Kidney (tissue), 14 donors: Measurements from ENCODE around the gene C9orf50. TPM values are rescaled to one million over a fixed set of nuclear protein-coding genes. Genes with fewer than 3 reads are reported as not detected.

Source experiments
- DNase-seq, 5 donors: peaks; one replicate each; pipeline ENCODE4 v3.0.0-alpha.2; 2013 to 2020
- FAIRE-seq: peaks from 2 replicates; lab custom pipeline; 2012; peaks lifted over from hg19 to GRCh38; lab: Jason Lieb, UNC
- H3K27ac ChIP-seq, 2 donors: one replicate each; pipeline ENCODE4 v1.7.0; 2013; ENCODE audit warnings: low read depth in 2 of 2, low read length in 2 of 2, inconsistent platforms in 1 of 2
- H3K27me3 ChIP-seq: one replicate; pipeline ENCODE4 v1.7.1; 2013; ENCODE audit warnings: low read length, inconsistent platforms; ENCODE audit not compliant: control insufficient read depth, insufficient read depth
- H3K36me3 ChIP-seq, 3 donors: one replicate each; pipeline versions ENCODE4 v1.7.0 to v1.7.1; 2013; ENCODE audit warnings: low read length in 3 of 3, control low read depth in 1 of 3, inconsistent platforms in 1 of 3; ENCODE audit not compliant: insufficient read depth in 3 of 3, control insufficient read depth in 2 of 3
- H3K4me1 ChIP-seq, 3 donors: one replicate each; pipeline versions ENCODE4 v1.7.0 to v1.7.1; 2013; ENCODE audit warnings: low read length in 3 of 3, inconsistent platforms in 1 of 3, low read depth in 1 of 3; ENCODE audit not compliant: control insufficient read depth in 2 of 3, insufficient read depth in 2 of 3
- H3K4me3 ChIP-seq, 3 donors: one replicate each; pipeline versions ENCODE4 v1.7.0 to v1.8.1; 2013; ENCODE audit warnings: low read length in 3 of 3, control low read depth in 1 of 3, inconsistent platforms in 1 of 3
- H3K9ac ChIP-seq, 3 donors: one replicate each; pipeline versions ENCODE4 v1.7.0 to v1.7.1; 2013; ENCODE audit warnings: low read length in 3 of 3, control low read depth in 1 of 3, inconsistent platforms in 1 of 3
- H3K9me3 ChIP-seq, 3 donors: one replicate each; pipeline versions ENCODE4 v1.7.0 to v1.7.1; 2013; ENCODE audit warnings: low read length in 3 of 3, control low read depth in 1 of 3, inconsistent platforms in 1 of 3; ENCODE audit not compliant: control insufficient read depth in 2 of 3, insufficient read depth in 1 of 3
- CTCF ChIP-seq: IDR thresholded peaks from 3 replicates; pipeline ENCODE4 v1.5.1; 2012; ENCODE audit warnings: mild to moderate bottlenecking, moderate library complexity, borderline replicate concordance; ENCODE audit not compliant: insufficient read depth; ENCODE audit errors: extremely low read depth
- intact Hi-C: fragments of 100-400 bp; cut with DNase I; formaldehyde crosslinking; loops from one replicate; pipeline ENCODE4 v1.11.1; 2022
- polyA plus RNA-seq: library from polyadenylated mRNA; stranded (reverse); fragments of 350-450 nt; fragmentation: Illumina TruSeq; extraction: RNeasy Lipid Tissue Mini Kit (QIAGEN cat#74804); gene quantifications from one replicate; pipeline ENCODE4 v1.2.3, GENCODE V29; 2014; ENCODE audit warnings: low read depth, low replicate concordance; ENCODE audit not compliant: insufficient read depth
- total RNA-seq: library from RNA; stranded (reverse); fragmentation: NEBNext Ultra II Directional; extraction: Animal tissue kit (Norgen Biotek cat#: 25700); gene quantifications from one replicate; pipeline ENCODE4 v1.2.1, GENCODE V29; 2021
- donor health status: control.
- donor health status: control.
- donor health status: control.
- donor health status: control.
- donor health status: control.
- donor health status: DM: yes; HTN: yes; CAD: no.
- donor health status: Normal renal cell carcinoma (clear cell type).

Gene C9orf50
- total and polyA plus RNA-seq, 2 donors from 2014 or later: 1.1 to 2.8 TPM

GRCh38 chr9:129562917-129563316 lies 58.0 kb downstream of the C9orf50 start:
- TF ChIP-seq CTCF: no peak
- Histone ChIP-seq H3K27me3 (no peaks in the 10 kb centered on the region), H3K27ac (no peak overlapping the region), H3K4me1 (peaks cover 2 to 34% (median 27%) of the 10 kb centered on the region in 3 donors), H3K4me3 (no peak overlapping the region), H3K9me3 (no peaks in the 10 kb centered on the region), H3K9ac (no peak overlapping the region), H3K36me3 (no peaks in the 10 kb centered on the region)
- FAIRE-seq: no peak
- no peak for DNase-seq
- intact Hi-C loops: no loop called here

- DNase-seq: no peak
These were observed 58.4 kb downstream of the C9orf50 start for GRCh38 chr9:129562514-129562913.

More at GRCh38 chr9:129562514-129562913, 58.4 kb downstream of the C9orf50 start:
- H3K9me3 ChIP-seq: no peaks in the 10 kb centered on the region
- intact Hi-C loops: no loop called here
- TF ChIP-seq CTCF: no peak
- no peak overlapping the region for H3K27ac ChIP-seq
- no peaks in the 10 kb centered on the region for H3K27me3 ChIP-seq
- no peak overlapping the region for H3K4me3 ChIP-seq
- H3K36me3 ChIP-seq: no peaks in the 10 kb centered on the region
- H3K4me1 ChIP-seq: peaks cover 2 to 35% (median 31%) of the 10 kb centered on the region in 3 donors
- FAIRE-seq: no peak
- H3K9ac ChIP-seq: no peak overlapping the region

Other genes with a start within 250 kb of the C9orf50 start
- 32.6 TPM for gene NTMT1, start 5.1 kb upstream of the C9orf50 start, total RNA-seq
- gene NTMT1, start 5.1 kb upstream of the C9orf50 start, polyA plus RNA-seq: 61.2 TPM
- gene ASB6, start 21.1 kb upstream of the C9orf50 start, total RNA-seq: 22.5 TPM
- 18.1 TPM for gene ASB6, start 21.1 kb upstream of the C9orf50 start, polyA plus RNA-seq
- gene PRRX2, start 44.5 kb upstream of the C9orf50 start, total RNA-seq: 1.8 TPM
- gene PRRX2, start 44.5 kb upstream of the C9orf50 start, polyA plus RNA-seq: 2.3 TPM
- 8.9 TPM for gene PTGES, start 131.9 kb upstream of the C9orf50 start, total RNA-seq
- 8.1 TPM for gene PTGES, start 131.9 kb upstream of the C9orf50 start, polyA plus RNA-seq
- 21.4 TPM for gene TOR1B, start 182.1 kb upstream of the C9orf50 start, total RNA-seq
- gene TOR1B, start 182.1 kb upstream of the C9orf50 start, polyA plus RNA-seq: 10.1 TPM
- 29.2 TPM for gene TOR1A, start 203.0 kb upstream of the C9orf50 start, total RNA-seq
- 24.6 TPM for gene TOR1A, start 203.0 kb upstream of the C9orf50 start, polyA plus RNA-seq
- gene C9orf78, start 214.2 kb upstream of the C9orf50 start, total RNA-seq: 39.7 TPM
- 62.1 TPM for gene C9orf78, start 214.2 kb upstream of the C9orf50 start, polyA plus RNA-seq
- gene USP20, start 214.4 kb upstream of the C9orf50 start, total RNA-seq: 28.8 TPM
- 22.8 TPM for gene USP20, start 214.4 kb upstream of the C9orf50 start, polyA plus RNA-seq